OCI-LY1 (cell line): ENCODE results near the gene TIMM50.

ENCODE experiments used
- H2AFZ ChIP-seq: fragments of 200-600 bp; sonication (generic), shearing (Covaris generic); 2 replicates; pipeline ENCODE4 v1.6.0; 2014; ENCODE audit warnings: antibody characterized with exemption, mild to moderate bottlenecking, low read length
- H3F3A ChIP-seq: fragments of 200-600 bp; sonication (generic), shearing (Covaris generic); 2 replicates; pipeline ENCODE4 v1.6.0; 2014; ENCODE audit warnings: mild to moderate bottlenecking, antibody characterized with exemption, low read length, moderate library complexity; ENCODE audit not compliant: insufficient read depth
- H3K27ac ChIP-seq: fragments of 200-600 bp; sonication (generic); 2 replicates; pipeline ENCODE4 v1.5.1; 2014; ENCODE audit warnings: low read length, mixed run types, mild to moderate bottlenecking, low read depth; ENCODE audit not compliant: poor library complexity, severe bottlenecking
- H3K27me3 ChIP-seq: fragments of 200-600 bp; sonication (generic); 2 replicates; pipeline ENCODE4 v1.6.0; 2014; ENCODE audit warnings: antibody characterized with exemption, mild to moderate bottlenecking, low read length, moderate library complexity; ENCODE audit not compliant: insufficient read depth
- H3K36me3 ChIP-seq: fragments of 200-600 bp; sonication (generic); 2 replicates; pipeline ENCODE4 v1.6.1; 2014; ENCODE audit warnings: mild to moderate bottlenecking, antibody characterized with exemption, low read length, moderate library complexity, mixed read lengths; ENCODE audit not compliant: insufficient read depth
- H3K4me1 ChIP-seq: fragments of 200-600 bp; sonication (generic); 2 replicates; pipeline ENCODE4 v1.5.1; 2014; ENCODE audit warnings: mild to moderate bottlenecking, low read length, moderate library complexity; ENCODE audit not compliant: insufficient read depth, severe bottlenecking
- H3K4me2 ChIP-seq: fragments of 200-600 bp; sonication (generic), shearing (Covaris generic); 2 replicates; pipeline ENCODE4 v1.6.1; 2014; ENCODE audit warnings: low read length
- H3K4me3 ChIP-seq: fragments of 200-600 bp; sonication (generic); 2 replicates; pipeline ENCODE4 v1.5.1; 2014; ENCODE audit warnings: low read length, low read depth, mild to moderate bottlenecking, mixed read lengths; ENCODE audit not compliant: poor library complexity, severe bottlenecking
- H3K79me2 ChIP-seq: fragments of 200-600 bp; shearing (Covaris generic); 2 replicates; pipeline ENCODE4 v1.6.1; 2016; ENCODE audit warnings: mixed run types, low read length, mixed read lengths; ENCODE audit not compliant: insufficient read depth
- H3K9ac ChIP-seq: fragments of 200-600 bp; sonication (generic), shearing (Covaris generic); 2 replicates; pipeline ENCODE4 v1.6.1; 2014; ENCODE audit warnings: mild to moderate bottlenecking, low read length, mixed read lengths
- H3K9me2 ChIP-seq: fragments of 200-600 bp; sonication (generic), shearing (Covaris generic); 2 replicates; pipeline ENCODE4 v1.6.1; 2014; ENCODE audit warnings: low read depth, mild to moderate bottlenecking, low read length, mixed read lengths
- H3K9me3 ChIP-seq: fragments of 200-600 bp; shearing (Covaris generic); 2 replicates; pipeline ENCODE4 v1.6.1; 2014; ENCODE audit warnings: low read length, mixed read lengths
- H4K20me1 ChIP-seq: fragments of 200-600 bp; sonication (generic), shearing (Covaris generic); 2 replicates; pipeline ENCODE4 v1.6.0; 2016; ENCODE audit warnings: mild to moderate bottlenecking, low read length; ENCODE audit not compliant: insufficient read depth
- CTCF ChIP-seq: fragments of 200-600 bp; sonication (generic), shearing (Covaris generic); IDR thresholded peaks from 2 replicates; pipeline ENCODE4 v1.5.1; 2017; ENCODE audit warnings: mild to moderate bottlenecking, antibody characterized with exemption, low read length, moderate library complexity, mixed read lengths
- EZH2 ChIP-seq: fragments of 200-600 bp; sonication (generic), shearing (Covaris generic); IDR thresholded peaks from 2 replicates; pipeline ENCODE4 v1.8.0; 2017; ENCODE audit warnings: borderline replicate concordance, mixed run types, mild to moderate bottlenecking, antibody characterized with exemption, low read length, moderate library complexity, mixed read lengths

The TIMM50 gene

GRCh38 chr19:39500543-39500942 lies 19.9 kb downstream of the TIMM50 start:
- Histone ChIP-seq H3K4me1 (peaks cover 27% of the 10 kb centered on the region), H3K27ac (no peak overlapping the region), H3K4me2 (no peak overlapping the region), H3K9ac (no peak overlapping the region), H3F3A (no peaks in the 10 kb centered on the region), H3K27me3 (peaks cover 5% of the 10 kb centered on the region), H4K20me1 (no peaks in the 10 kb centered on the region), H3K9me3 (no peaks in the 10 kb centered on the region), H3K4me3 (no peak overlapping the region), H2AFZ (no peak overlapping the region), H3K36me3 (no peaks in the 10 kb centered on the region; the same call in 1 of the 2 replicates), H3K79me2 (no peaks in the 10 kb centered on the region), H3K9me2 (no peaks in the 10 kb centered on the region)
- no peak for TF ChIP-seq EZH2
- TF ChIP-seq CTCF = no peak

GRCh38 chr19:39501340-39501739 lies 20.7 kb downstream of the TIMM50 start:
- Histone ChIP-seq H3K4me1 (peaks cover 27% of the 10 kb centered on the region), H3K4me2 (no peak overlapping the region), H2AFZ (no peak overlapping the region), H4K20me1 (no peaks in the 10 kb centered on the region), H3K79me2 (no peaks in the 10 kb centered on the region), H3K27ac (no peak overlapping the region), H3K9ac (no peak overlapping the region), H3K9me2 (no peaks in the 10 kb centered on the region), H3K9me3 (no peaks in the 10 kb centered on the region), H3F3A (no peaks in the 10 kb centered on the region), H3K27me3 (peaks cover 5% of the 10 kb centered on the region), H3K36me3 (no peaks in the 10 kb centered on the region; the same call in 1 of the 2 replicates), H3K4me3 (no peak overlapping the region)
- TF ChIP-seq CTCF = no peak
- no peak for TF ChIP-seq EZH2

- TF ChIP-seq CTCF (peak; percentile 72), EZH2 (no peak)
- H3K79me2 ChIP-seq = no peaks in the 10 kb centered on the region
- H3K9ac ChIP-seq = no peak overlapping the region
- H3K4me2 ChIP-seq = peak overlapping the region; percentile 20; the same call in 1 of the 2 replicates
- no peak overlapping the region for H3K27ac ChIP-seq
- H2AFZ ChIP-seq = no peak overlapping the region
- H3K9me2 ChIP-seq = no peaks in the 10 kb centered on the region
- peaks cover 24% of the 10 kb centered on the region for H3K4me1 ChIP-seq
- peaks cover 5% of the 10 kb centered on the region for H3K27me3 ChIP-seq
- no peaks in the 10 kb centered on the region for H4K20me1 ChIP-seq
- H3K4me3 ChIP-seq = no peak overlapping the region
- H3F3A ChIP-seq = no peaks in the 10 kb centered on the region
- no peaks in the 10 kb centered on the region for H3K9me3 ChIP-seq
- no peaks in the 10 kb centered on the region; the same call in 1 of the 2 replicates for H3K36me3 ChIP-seq
Measured at GRCh38 chr19:39502640-39503417, 22.2 kb downstream of the TIMM50 start.
